ENCODE measurements around the gene SH3BP5L. TPM values are rescaled to one million over a fixed set of nuclear protein-coding genes. Genes with fewer than 3 reads are reported as not detected.

Gene SH3BP5L
- total RNA-seq, 1 donor from 2014 or later = 15.9 TPM

DNA sequence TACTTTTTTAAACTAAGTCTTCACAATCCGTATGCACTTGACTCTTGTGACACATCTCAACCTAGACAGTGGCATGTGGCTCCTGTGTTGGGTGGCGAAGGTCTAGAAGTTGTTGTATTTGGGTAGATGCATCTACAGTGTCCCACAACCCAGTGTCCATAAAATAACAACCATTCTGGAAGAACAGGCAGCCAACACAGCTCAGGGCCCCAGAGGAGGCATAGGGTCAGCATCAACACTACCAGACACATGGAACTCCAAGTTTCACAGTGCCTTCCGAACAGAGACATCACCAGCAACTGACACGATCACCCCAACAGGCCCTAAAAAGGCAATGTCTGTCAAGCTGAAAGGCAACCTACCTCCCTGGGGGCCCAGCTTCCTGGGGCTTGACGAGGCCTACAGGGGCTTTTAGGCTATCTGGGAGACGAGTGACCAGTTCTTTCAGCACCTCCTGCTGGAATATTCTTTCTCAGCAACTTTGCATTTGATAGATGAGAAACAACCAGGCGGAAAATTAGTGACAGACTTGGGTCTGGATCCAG lies 5.6 kb downstream of the SH3BP5L start:
- Histone ChIP-seq H3K27ac (no peak overlapping the region), H3K27me3 (no peaks in the 10 kb centered on the region), H3K4me3 (no peak overlapping the region), H3K4me1 (peaks cover 18 to 48% of the 10 kb centered on the region in 2 donors), H3K9me3 (no peaks in the 10 kb centered on the region), H3K36me3 (peaks cover 12 to 36% of the 10 kb centered on the region in 2 donors)
- no peak for TF ChIP-seq CTCF (IDR thresholded peaks at IDR 0.05)
- no peak for DNase-seq (ENCODE audit: low spot score in 2 of 2)
- intact Hi-C loops (cut with DNase I) = no loop called here

DNA sequence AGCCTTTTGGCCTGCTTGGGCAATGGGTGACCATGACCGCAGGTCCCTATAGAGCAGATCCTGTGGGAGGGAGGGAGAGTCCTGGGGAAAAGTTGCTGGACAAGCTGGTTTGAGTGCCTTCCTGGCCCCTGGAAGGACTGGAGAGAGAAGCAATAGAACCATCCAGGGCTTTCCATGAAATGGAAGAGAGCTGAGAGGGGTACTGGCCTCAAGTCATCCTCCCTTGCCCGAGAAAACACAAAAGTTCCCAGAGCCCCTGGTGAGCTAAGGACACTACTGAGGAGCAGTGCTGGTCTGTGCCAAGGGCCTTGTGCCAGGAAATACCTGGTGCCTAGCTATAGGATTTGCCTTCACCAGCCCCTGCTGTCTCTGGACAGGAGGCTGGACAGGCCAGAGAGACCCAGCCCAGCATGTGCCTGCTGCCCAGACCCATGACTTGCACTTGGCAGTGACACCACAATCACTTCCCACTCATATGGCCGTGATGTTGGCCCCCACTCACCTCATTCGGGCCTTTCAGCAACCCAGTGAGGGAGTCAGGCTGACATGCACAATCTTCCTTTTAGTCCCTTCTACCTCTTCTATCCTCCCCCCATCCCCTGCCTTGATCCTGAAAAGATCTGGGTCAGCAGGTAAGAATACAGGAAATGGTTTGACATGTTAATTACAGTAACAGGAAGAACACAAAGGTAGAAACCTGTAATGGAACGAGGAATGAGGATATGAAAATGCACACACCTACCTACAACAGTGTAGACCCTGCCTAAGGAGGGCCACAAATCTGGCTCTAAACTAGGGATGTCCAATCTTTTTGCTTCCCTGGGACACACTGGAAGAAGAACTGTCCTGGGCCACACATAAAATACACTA lies 7.0 kb downstream of the SH3BP5L start:
- Histone ChIP-seq H3K4me3 (no peak overlapping the region), H3K9me3 (no peaks in the 10 kb centered on the region), H3K4me1 (peaks cover 7 to 36% of the 10 kb centered on the region in 2 donors), H3K27ac (no peak overlapping the region), H3K27me3 (no peaks in the 10 kb centered on the region), H3K36me3 (peaks cover 20 to 50% of the 10 kb centered on the region in 2 donors)
- TF ChIP-seq CTCF (IDR thresholded peaks at IDR 0.05) = no peak
- intact Hi-C loops (cut with DNase I) = no loop called here
- no peak for DNase-seq (ENCODE audit: low spot score in 2 of 2)

DNA sequence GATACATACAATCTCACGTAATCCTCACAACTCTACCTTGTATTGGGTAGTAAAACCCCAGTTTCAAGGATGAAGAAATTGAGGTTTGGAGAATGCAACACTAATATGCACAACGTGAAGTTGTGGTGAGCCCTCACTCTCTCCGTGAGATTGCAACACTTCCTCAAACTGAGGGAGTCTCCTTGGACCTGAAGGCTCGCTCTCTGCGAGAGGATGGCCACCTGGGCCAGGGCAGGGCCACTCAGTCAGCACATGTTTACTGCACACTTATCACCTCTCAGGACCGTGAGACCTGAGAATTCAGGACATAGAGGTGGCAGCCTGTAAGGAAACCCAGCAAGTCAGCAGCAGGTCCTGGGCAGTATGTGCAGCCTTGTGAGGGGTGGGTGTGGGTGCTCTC lies 8.7 kb downstream of the SH3BP5L start:
- Histone ChIP-seq H3K36me3 (peaks cover 34 to 67% of the 10 kb centered on the region in 2 donors), H3K27me3 (no peaks in the 10 kb centered on the region), H3K4me3 (no peak overlapping the region), H3K27ac (no peak overlapping the region), H3K9me3 (no peaks in the 10 kb centered on the region), H3K4me1 (peaks cover 0 to 19% of the 10 kb centered on the region in 2 donors)
- intact Hi-C loops (cut with DNase I) = no loop called here
- peak in 1 of 2 donors; percentile 60 for DNase-seq (ENCODE audit: low spot score in 2 of 2)
- TF ChIP-seq CTCF (IDR thresholded peaks at IDR 0.05) = no peak

DNA sequence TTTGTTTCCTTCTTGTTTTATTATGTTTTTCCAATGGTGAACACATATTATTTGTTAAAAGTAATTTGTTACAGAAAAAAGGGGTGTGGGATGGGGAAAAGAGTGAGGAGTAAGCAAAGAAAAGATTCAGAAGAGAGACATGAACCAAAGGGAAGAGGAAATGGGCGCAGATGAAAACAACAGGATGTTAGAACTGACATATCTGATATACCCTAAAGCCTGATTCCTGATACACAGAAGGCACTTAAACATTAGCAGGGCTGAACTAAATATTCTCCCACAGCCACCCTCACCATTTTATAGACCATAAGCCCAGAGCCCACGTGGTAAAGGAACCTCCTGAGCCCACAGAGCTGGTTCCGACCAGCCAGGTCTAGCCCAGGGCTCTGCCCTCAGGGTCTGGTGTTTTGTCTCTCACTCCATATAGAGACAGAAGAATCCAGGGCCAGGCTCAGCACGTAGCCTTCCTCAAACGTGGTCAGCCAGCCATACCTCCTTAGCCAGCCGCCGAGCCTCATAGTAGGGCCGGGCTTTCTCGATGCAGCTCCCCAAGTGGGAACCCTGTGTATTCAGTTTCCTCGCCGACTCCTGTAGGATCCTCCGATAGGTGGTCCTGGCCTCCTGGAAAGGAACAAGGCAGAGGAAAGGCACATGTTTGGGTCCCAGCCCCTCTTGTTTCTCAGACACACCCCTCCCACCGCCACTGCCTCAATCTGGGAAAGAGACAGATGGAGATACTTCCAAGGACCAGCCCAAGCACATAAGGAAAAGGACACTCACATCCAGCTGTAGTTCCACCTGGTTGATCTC lies 9.5 kb downstream of the SH3BP5L start:
- no peak for DNase-seq (ENCODE audit: low spot score in 2 of 2)
- peaks cover 38 to 75% of the 10 kb centered on the region in 2 donors for H3K36me3 ChIP-seq
- H3K4me1 ChIP-seq = peaks cover 0 to 12% of the 10 kb centered on the region in 2 donors
- H3K27me3 ChIP-seq = no peaks in the 10 kb centered on the region
- H3K9me3 ChIP-seq = no peaks in the 10 kb centered on the region
- intact Hi-C loops (cut with DNase I) = no loop called here
- H3K27ac ChIP-seq = no peak overlapping the region
- H3K4me3 ChIP-seq = no peak overlapping the region
- no peak for TF ChIP-seq CTCF (IDR thresholded peaks at IDR 0.05)

DNA sequence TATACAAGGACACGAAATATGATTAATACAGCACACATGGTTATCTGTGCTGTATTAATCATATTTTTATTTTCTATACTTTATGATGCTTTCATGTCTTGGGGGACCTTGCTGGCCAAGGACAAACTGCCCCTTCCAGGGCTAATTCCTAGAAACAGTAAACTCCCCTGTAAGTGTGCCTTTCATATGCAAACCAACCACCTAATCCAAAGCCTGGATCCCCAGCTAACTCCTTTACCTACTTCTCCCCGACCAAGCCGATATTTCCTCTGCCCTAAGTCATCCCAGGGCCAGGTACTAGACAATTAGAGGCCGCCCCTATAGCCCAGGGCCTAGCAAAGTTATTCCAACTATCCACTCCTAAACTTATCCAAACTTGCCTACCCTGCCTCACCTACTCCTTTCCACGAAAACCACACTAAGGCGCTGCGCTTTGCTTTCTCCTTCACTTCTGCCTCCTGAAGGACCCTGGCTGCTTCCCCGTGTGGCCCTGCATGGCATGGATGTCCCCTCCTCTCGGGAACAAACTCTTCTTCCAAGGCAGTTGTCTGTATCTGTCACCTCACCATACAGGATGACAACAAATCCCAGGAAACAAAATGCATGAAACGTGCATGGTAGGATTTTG lies 10.2 kb downstream of the SH3BP5L start:
- Histone ChIP-seq H3K9me3 (no peaks in the 10 kb centered on the region), H3K36me3 (peaks cover 38 to 72% of the 10 kb centered on the region in 2 donors), H3K27ac (no peak overlapping the region), H3K27me3 (no peaks in the 10 kb centered on the region), H3K4me1 (peaks cover 0 to 6% of the 10 kb centered on the region in 2 donors), H3K4me3 (no peak overlapping the region)
- DNase-seq (ENCODE audit: low spot score in 2 of 2) = no peak
- intact Hi-C loops (cut with DNase I) = no loop called here
- no peak for TF ChIP-seq CTCF (IDR thresholded peaks at IDR 0.05)

Measured in ascending aorta (tissue), 2 donors.